ELF-1 (cell line): Measurements from ENCODE around the gene GARS1.
"Not testable (repeated sequence)": the region's sequence is repeated elsewhere in the genome, so short reads cannot be mapped to it uniquely, and the experiment has no call there.

Source experiments
- DNase-seq: peaks from one replicate; pipeline ENCODE4 v3.0.0-alpha.2; 2016; ENCODE audit warnings: low read depth, low spot score

The GARS1 gene

GRCh38 chr7:30572212-30572841 lies 22.4 kb upstream of the GARS1 start:
- no peak for DNase-seq

- DNase-seq: no peak
Observed at GRCh38 chr7:30575910-30576309, 18.8 kb upstream of the GARS1 start.

- no peak for DNase-seq
Observed at GRCh38 chr7:30583181-30583580, 11.5 kb upstream of the GARS1 start.

GRCh38 chr7:30584415-30584814 lies 10.3 kb upstream of the GARS1 start:
- peak; percentile 30 for DNase-seq

GRCh38 chr7:30584965-30585364 lies 9.7 kb upstream of the GARS1 start:
- peak; percentile 47 for DNase-seq

- no peak for DNase-seq
Observed at GRCh38 chr7:30585675-30586074, 9.0 kb upstream of the GARS1 start.

- not testable (repeated sequence) for DNase-seq
Observed at GRCh38 chr7:30587547-30587946, 7.1 kb upstream of the GARS1 start.

GRCh38 chr7:30589111-30589510 lies 5.6 kb upstream of the GARS1 start:
- DNase-seq: no peak

- no peak for DNase-seq
Observed at GRCh38 chr7:30594048-30594539, 584 bp upstream of the GARS1 start.

- DNase-seq: peak; percentile 14
Observed at GRCh38 chr7:30595436-30596013, 847 bp downstream of the GARS1 start.

GRCh38 chr7:30596014-30596641 lies 1.4 kb downstream of the GARS1 start:
- peak; percentile 32 for DNase-seq

GRCh38 chr7:30596721-30597120 lies 2.0 kb downstream of the GARS1 start:
- no peak for DNase-seq

GRCh38 chr7:30598121-30598876 lies 3.6 kb downstream of the GARS1 start:
- DNase-seq: no peak

GRCh38 chr7:30604901-30605300 lies 10.2 kb downstream of the GARS1 start:
- no peak for DNase-seq

GRCh38 chr7:30605832-30606231 lies 11.2 kb downstream of the GARS1 start:
- no peak for DNase-seq

GRCh38 chr7:30612658-30613265 lies 18.1 kb downstream of the GARS1 start:
- DNase-seq: no peak

GRCh38 chr7:30613366-30614325 lies 19.0 kb downstream of the GARS1 start:
- DNase-seq: no peak

GRCh38 chr7:30616318-30616717 lies 21.6 kb downstream of the GARS1 start:
- no peak for DNase-seq

- DNase-seq: no peak
Observed at GRCh38 chr7:30617359-30617758, 22.7 kb downstream of the GARS1 start.

GRCh38 chr7:30618080-30618676 lies 23.5 kb downstream of the GARS1 start:
- no peak for DNase-seq
